Keratinocyte (primary cell): ENCODE results near the gene DNASE1L2. TPM values are rescaled to one million over a fixed set of nuclear protein-coding genes. Genes with fewer than 3 reads are reported as not detected.

Experiments used
- DNase-seq: peaks from one replicate; pipeline ENCODE4 v3.0.0-alpha.2; 2011; ENCODE audit warnings: low read depth, missing footprints, low spot score
- FAIRE-seq: peaks from 2 replicates; lab custom pipeline; 2011; peaks lifted over from hg19 to GRCh38; lab: Jason Lieb, UNC
- H2AFZ ChIP-seq: 2 replicates; pipeline ENCODE4 v1.6.0; 2012; ENCODE audit warnings: low read length, control low read depth, inconsistent platforms; ENCODE audit not compliant: control insufficient read depth
- H3K27ac ChIP-seq: 2 replicates; pipeline ENCODE4 v1.5.1; 2011; ENCODE audit warnings: low read length; ENCODE audit not compliant: control insufficient read depth, insufficient read depth
- H3K27me3 ChIP-seq: 3 replicates; pipeline ENCODE4 v1.6.0; 2011; ENCODE audit warnings: low read length; ENCODE audit not compliant: control insufficient read depth, insufficient read depth; ENCODE audit errors: extremely low read depth
- H3K36me3 ChIP-seq, 2 experiments: 2 replicates in 1 of 2; 3 replicates in 1 of 2; pipeline ENCODE4 v1.5.1; 2011; ENCODE audit warnings: low read length in 2 of 2, mild to moderate bottlenecking in 1 of 2; ENCODE audit not compliant: control insufficient read depth in 2 of 2, insufficient read depth in 2 of 2; ENCODE audit errors: extremely low read depth in 1 of 2
- H3K4me1 ChIP-seq: 3 replicates; pipeline ENCODE4 v1.5.1; 2011; ENCODE audit warnings: low read length; ENCODE audit not compliant: control insufficient read depth, insufficient read depth; ENCODE audit errors: extremely low read depth
- H3K4me2 ChIP-seq: 3 replicates; pipeline ENCODE4 v1.6.0; 2011; ENCODE audit warnings: low read depth, low read length; ENCODE audit not compliant: control insufficient read depth, insufficient read depth; ENCODE audit errors: extremely low read depth
- H3K4me3 ChIP-seq, 3 experiments: fragments of 200-600 bp in 1 of 3; sonication (generic) in 1 of 3; 2 replicates in 2 of 3; 3 replicates in 1 of 3; pipeline ENCODE4 v1.5.1; 2011 to 2016; ENCODE audit warnings: low read length in 3 of 3, mild to moderate bottlenecking in 3 of 3, control low read depth in 2 of 3, inconsistent platforms in 1 of 3, low read depth in 1 of 3, mixed read lengths in 1 of 3, mixed run types in 1 of 3, moderate library complexity in 1 of 3; ENCODE audit not compliant: control insufficient read depth in 2 of 3, insufficient read depth in 2 of 3; ENCODE audit errors: extremely low read depth in 1 of 3
- H3K79me2 ChIP-seq: 2 replicates; pipeline ENCODE4 v1.6.0; 2012; ENCODE audit warnings: low read length; ENCODE audit not compliant: control insufficient read depth, insufficient read depth
- H3K9ac ChIP-seq: 3 replicates; pipeline ENCODE4 v1.6.0; 2011; ENCODE audit warnings: low read length; ENCODE audit not compliant: control insufficient read depth, insufficient read depth; ENCODE audit errors: extremely low read depth
- H3K9me1 ChIP-seq: 3 replicates; pipeline ENCODE4 v1.6.0; 2011; ENCODE audit warnings: low read length; ENCODE audit not compliant: control insufficient read depth, insufficient read depth; ENCODE audit errors: extremely low read depth
- H3K9me3 ChIP-seq: 2 replicates; pipeline ENCODE4 v1.5.1; 2012; ENCODE audit warnings: low read depth, low read length; ENCODE audit not compliant: control insufficient read depth
- H4K20me1 ChIP-seq: 3 replicates; pipeline ENCODE4 v1.6.0; 2011; ENCODE audit warnings: low read length; ENCODE audit not compliant: control insufficient read depth, insufficient read depth; ENCODE audit errors: extremely low read depth
- EZH2 ChIP-seq: IDR thresholded peaks from one replicate; pipeline ENCODE4 v1.6.1; 2012; ENCODE audit warnings: inconsistent platforms, mild to moderate bottlenecking, low read length, moderate library complexity
- dilution Hi-C: fragments of 300-500 bp; cut with MboI; formaldehyde crosslinking; loops from one replicate; pipeline ENCODE4 v1.7.0; 2020; ENCODE audit warnings: low sequenced_read_pairs; ENCODE audit not compliant: extremely low pct_ligation_motif_present
- polyA plus RNA-seq, 5 experiments: library from polyadenylated mRNA; depleted of rRNA in 3 of 5; stranded (reverse) in 3 of 5; stranded (forward) in 1 of 5; unstranded in 1 of 5; fragments of >200 nt; gene quantifications; 1 replicate in 1 of 5; 2 replicates in 3 of 5; 3 replicates in 1 of 5; pipeline versions ENCODE4 v1.2.1 to v1.2.3, GENCODE V29; 2011 to 2012; ENCODE audit warnings: missing spikeins in 2 of 5, low read depth in 1 of 5, low replicate concordance in 1 of 5
- small RNA-seq, 3 experiments: library from RNA; depleted of rRNA; stranded (forward); fragments of <200 nt; gene quantifications; one replicate each; pipeline ENCODE3, GENCODE V24; 2012; ENCODE audit warnings: low read depth in 3 of 3, low replicate concordance in 1 of 3; ENCODE audit not compliant: insufficient read length in 3 of 3
- TF ChIP-seq, protein P1 (sequence below), 3 experiments: IDR thresholded peaks in 1 of 3; conservative IDR thresholded peaks in 1 of 3; optimal IDR thresholded peaks in 1 of 3; 2 replicates in 2 of 3; 3 replicates in 1 of 3; pipeline versions ENCODE3 to v1.5.1; 2011; ENCODE audit warnings: low read length in 3 of 3, mild to moderate bottlenecking in 3 of 3, moderate library complexity in 2 of 3, control low read depth in 1 of 3, inconsistent platforms in 1 of 3; ENCODE audit not compliant: insufficient read depth in 2 of 3; ENCODE audit errors: extremely low read depth in 1 of 3

The DNASE1L2 gene
- polyA plus RNA-seq, 1 donor (not counting 4 experiments of a cell fraction or from before 2014, with no cell fraction given), result 0.31 TPM

- no peaks in the 10 kb centered on the region for H3K9me1 ChIP-seq
- dilution Hi-C loops, result no loop called here
- H3K36me3 ChIP-seq, result no peaks in the 10 kb centered on the region
- H3K9ac ChIP-seq, result no peak overlapping the region
- H3K27me3 ChIP-seq, result peaks cover 4% of the 10 kb centered on the region
- no peak overlapping the region for H3K4me3 ChIP-seq
- no peaks in the 10 kb centered on the region for H3K9me3 ChIP-seq
- H3K4me2 ChIP-seq, result no peak overlapping the region
- no peak overlapping the region for H2AFZ ChIP-seq
- no peak overlapping the region for H3K27ac ChIP-seq
- no peaks in the 10 kb centered on the region for H4K20me1 ChIP-seq
- TF ChIP-seq, protein P1, sequence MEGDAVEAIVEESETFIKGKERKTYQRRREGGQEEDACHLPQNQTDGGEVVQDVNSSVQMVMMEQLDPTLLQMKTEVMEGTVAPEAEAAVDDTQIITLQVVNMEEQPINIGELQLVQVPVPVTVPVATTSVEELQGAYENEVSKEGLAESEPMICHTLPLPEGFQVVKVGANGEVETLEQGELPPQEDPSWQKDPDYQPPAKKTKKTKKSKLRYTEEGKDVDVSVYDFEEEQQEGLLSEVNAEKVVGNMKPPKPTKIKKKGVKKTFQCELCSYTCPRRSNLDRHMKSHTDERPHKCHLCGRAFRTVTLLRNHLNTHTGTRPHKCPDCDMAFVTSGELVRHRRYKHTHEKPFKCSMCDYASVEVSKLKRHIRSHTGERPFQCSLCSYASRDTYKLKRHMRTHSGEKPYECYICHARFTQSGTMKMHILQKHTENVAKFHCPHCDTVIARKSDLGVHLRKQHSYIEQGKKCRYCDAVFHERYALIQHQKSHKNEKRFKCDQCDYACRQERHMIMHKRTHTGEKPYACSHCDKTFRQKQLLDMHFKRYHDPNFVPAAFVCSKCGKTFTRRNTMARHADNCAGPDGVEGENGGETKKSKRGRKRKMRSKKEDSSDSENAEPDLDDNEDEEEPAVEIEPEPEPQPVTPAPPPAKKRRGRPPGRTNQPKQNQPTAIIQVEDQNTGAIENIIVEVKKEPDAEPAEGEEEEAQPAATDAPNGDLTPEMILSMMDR (optimal IDR thresholded peaks at IDR 0.05 in 1 of 3, IDR thresholded peaks at IDR 0.05 in 1 of 3, conservative IDR thresholded peaks at IDR 0.05 in 1 of 3; ENCODE audit: extremely low read depth in 1 of 3, insufficient read depth in 2 of 3, low read length in 3 of 3), result no peak
- TF ChIP-seq EZH2, result no peak
- FAIRE-seq, result no peak
- H3K4me1 ChIP-seq, result peaks cover 4% of the 10 kb centered on the region
- DNase-seq, result no peak
- H3K79me2 ChIP-seq, result no peaks in the 10 kb centered on the region
Measured at GRCh38 chr16:2286550-2286949, 50.3 kb downstream of the DNASE1L2 start.

DNA sequence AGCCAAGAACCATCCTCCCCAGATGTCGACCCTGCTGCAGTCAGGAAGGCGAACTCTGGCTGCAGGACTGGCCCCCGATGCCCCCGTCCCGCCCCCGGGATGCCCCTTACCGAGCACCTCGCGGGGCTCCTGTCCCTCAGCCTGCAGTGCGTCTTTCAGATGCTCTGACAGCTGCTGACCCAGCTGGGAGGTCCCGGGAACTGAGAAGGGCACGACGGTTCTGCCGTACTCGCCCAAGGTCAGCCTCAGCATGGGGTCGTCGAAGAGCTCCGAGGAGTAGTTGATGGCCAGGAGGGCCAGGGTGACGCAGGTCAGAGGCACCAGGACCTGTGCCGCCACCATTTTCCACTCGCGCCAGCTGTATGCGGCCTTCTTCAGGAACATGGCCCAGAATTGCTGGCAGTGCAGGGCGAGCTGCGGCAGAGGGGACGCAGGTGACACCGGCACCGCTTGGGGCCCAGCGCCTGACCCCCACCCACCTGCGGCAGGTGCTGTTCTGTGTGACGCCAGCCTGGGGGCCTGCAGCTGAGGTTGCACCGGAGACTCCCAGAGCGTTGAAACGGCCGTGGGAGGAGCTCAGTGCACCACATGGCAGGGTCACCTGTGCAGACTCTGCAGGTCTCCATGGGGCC lies 51.8 kb downstream of the DNASE1L2 start:
- dilution Hi-C loops, result no loop called here
- Histone ChIP-seq H3K9me1 (no peaks in the 10 kb centered on the region), H3K4me2 (no peak overlapping the region), H3K9ac (no peak overlapping the region), H3K27me3 (peaks cover 4% of the 10 kb centered on the region), H4K20me1 (no peaks in the 10 kb centered on the region), H3K4me3 (no peak overlapping the region), H3K27ac (no peak overlapping the region), H3K9me3 (no peaks in the 10 kb centered on the region), H3K36me3 (no peaks in the 10 kb centered on the region), H3K4me1 (peaks cover 4% of the 10 kb centered on the region), H2AFZ (no peak overlapping the region), H3K79me2 (no peaks in the 10 kb centered on the region)
- FAIRE-seq (no peak), DNase-seq (no peak)
- TF ChIP-seq, protein P1 (optimal IDR thresholded peaks at IDR 0.05 in 1 of 3, IDR thresholded peaks at IDR 0.05 in 1 of 3, conservative IDR thresholded peaks at IDR 0.05 in 1 of 3; ENCODE audit: extremely low read depth in 1 of 3, insufficient read depth in 2 of 3, low read length in 3 of 3), result no peak
- no peak for TF ChIP-seq EZH2

Small RNA genes within 50 kb of the gene (small RNA-seq; reads per million reads assigned to genes)
- 0 to 0.33 (median 0.07) reads per million in 3 experiments for gene MIR3677
- 0 reads per million in 3 experiments for gene MIR4717

Other genes starting within 250 kb of the DNASE1L2 start
- 0.12 to 0.30 TPM (median 0.28 TPM) in 3 replicates for gene SYNGR3, start 246.5 kb upstream of the DNASE1L2 start, polyA plus RNA-seq
- 18.0 to 35.5 TPM (median 24.0 TPM) in 3 replicates for gene ZNF598, start 226.6 kb upstream of the DNASE1L2 start, polyA plus RNA-seq
- 0.23 TPM in 1 of 3 replicates, not detected in the others for gene NPW, start 216.7 kb upstream of the DNASE1L2 start, polyA plus RNA-seq
- 5.9 to 10.1 TPM (median 9.0 TPM) in 3 replicates for gene NHERF2, start 209.5 kb upstream of the DNASE1L2 start, polyA plus RNA-seq
- gene NTHL1, start 188.6 kb upstream of the DNASE1L2 start, polyA plus RNA-seq, result 8.5 to 16.0 TPM (median 10.9 TPM) in 3 replicates
- gene TSC2, start 188.5 kb upstream of the DNASE1L2 start, polyA plus RNA-seq, result 22.6 to 28.8 TPM (median 23.3 TPM) in 3 replicates
- gene PKD1, start 100.5 kb upstream of the DNASE1L2 start, polyA plus RNA-seq, result 10.6 to 22.9 TPM (median 16.4 TPM) in 3 replicates
- gene RAB26, start 87.8 kb upstream of the DNASE1L2 start, polyA plus RNA-seq, result 0.44 to 0.91 TPM (median 0.58 TPM) in 3 replicates
- gene TRAF7, start 80.7 kb upstream of the DNASE1L2 start, polyA plus RNA-seq, result 38.4 to 52.1 TPM (median 45.9 TPM) in 3 replicates
- gene CASKIN1, start 39.8 kb upstream of the DNASE1L2 start, polyA plus RNA-seq, result 0.01 to 0.45 TPM (median 0.04 TPM) in 3 replicates
- 35.7 to 68.9 TPM (median 54.7 TPM) in 3 replicates for gene MLST8, start 31.0 kb upstream of the DNASE1L2 start, polyA plus RNA-seq
- gene BRICD5, start 25.6 kb upstream of the DNASE1L2 start, polyA plus RNA-seq, result 1.8 to 5.9 TPM (median 3.5 TPM) in 3 replicates
- gene PGP, start 21.6 kb upstream of the DNASE1L2 start, polyA plus RNA-seq, result 10.3 to 18.0 TPM (median 10.4 TPM) in 3 replicates
- 10.5 to 24.7 TPM (median 11.1 TPM) in 3 replicates for gene E4F1, start 12.9 kb upstream of the DNASE1L2 start, polyA plus RNA-seq
- gene ECI1, start 15.1 kb downstream of the DNASE1L2 start, polyA plus RNA-seq, result 19.7 to 32.0 TPM (median 24.2 TPM) in 3 replicates
- 79.2 to 226 TPM (median 89.4 TPM) in 3 replicates for gene RNPS1, start 31.7 kb downstream of the DNASE1L2 start, polyA plus RNA-seq
- gene ABCA3, start 104.3 kb downstream of the DNASE1L2 start, polyA plus RNA-seq, result 0.06 to 0.08 TPM (median 0.08 TPM) in 3 replicates
- 1.3 to 8.3 TPM (median 3.5 TPM) in 3 replicates for gene CCNF, start 193.0 kb downstream of the DNASE1L2 start, polyA plus RNA-seq
- gene TEDC2, start 223.7 kb downstream of the DNASE1L2 start, polyA plus RNA-seq, result 2.4 to 2.8 TPM (median 2.7 TPM) in 3 replicates
- gene NTN3, start 234.9 kb downstream of the DNASE1L2 start, polyA plus RNA-seq, result not detected in 3 replicates
- gene TBC1D24, start 238.7 kb downstream of the DNASE1L2 start, polyA plus RNA-seq, result 2.4 to 3.6 TPM (median 3.0 TPM) in 3 replicates